Large intestine (tissue), 3 donors: Measurements from ENCODE around the gene MAX. TPM values are rescaled to one million over a fixed set of nuclear protein-coding genes. Genes with fewer than 3 reads are reported as not detected.

Experiments used
- DNase-seq, 2 donors: peaks; one replicate each; pipeline versions ENCODE4 v3.0.0 to v3.0.0-alpha.2; 2013
- H3K27ac ChIP-seq: one replicate; pipeline ENCODE4 v1.5.1; 2013; ENCODE audit warnings: low read length
- H3K27me3 ChIP-seq: 2 replicates; pipeline ENCODE4 v1.6.1; 2013; ENCODE audit warnings: low read length; ENCODE audit not compliant: control insufficient read depth, insufficient read depth
- H3K36me3 ChIP-seq: 2 replicates; pipeline ENCODE4 v1.6.1; 2013; ENCODE audit warnings: low read length; ENCODE audit not compliant: control insufficient read depth, insufficient read depth
- H3K4me1 ChIP-seq: one replicate; pipeline ENCODE4 v1.6.1; 2013; ENCODE audit warnings: low read length; ENCODE audit not compliant: control insufficient read depth, insufficient read depth
- H3K4me3 ChIP-seq: one replicate; pipeline ENCODE4 v1.5.1; 2013; ENCODE audit warnings: low read length
- H3K9me3 ChIP-seq: one replicate; pipeline ENCODE4 v1.6.1; 2013; ENCODE audit warnings: mild to moderate bottlenecking, low read depth, low read length, moderate library complexity; ENCODE audit not compliant: control insufficient read depth
- WGBS: methylation state at CpG from one replicate; pipeline ENCODE4 v1.1.5; 2013; ENCODE audit warnings: low lambda C conversion rate; ENCODE audit not compliant: insufficient coverage; 5-methylcytosine and 5-hydroxymethylcytosine counted together
- polyA plus RNA-seq: library from polyadenylated mRNA; unstranded; fragments of 120-200 nt; gene quantifications from one replicate; pipeline ENCODE4 v1.2.1, GENCODE V29; 2013

MAX gene
- polyA plus RNA-seq, 1 donor = 113 TPM

- no CpG with 5 or more reads among the region's 3 CpGs for WGBS
- H3K9me3 ChIP-seq = no peaks in the 10 kb centered on the region
Measured at GRCh38 chr14:65074449-65075150, 27.7 kb downstream of the MAX start.

GRCh38 chr14:65073605-65074201 lies 28.6 kb downstream of the MAX start:
- 67% methylated on average over 1 of the region's 4 CpGs for WGBS
- peak overlapping the region; percentile 98 for H3K27ac ChIP-seq

More at GRCh38 chr14:65074449-65075150, 27.7 kb downstream of the MAX start:
- Histone ChIP-seq H3K4me3 (no peak overlapping the region), H3K27me3 (no peaks in the 10 kb centered on the region), H3K36me3 (peaks cover 65% of the 10 kb centered on the region), H3K4me1 (peaks cover 59% of the 10 kb centered on the region), H3K27ac (peak overlapping the region; percentile 98)
- DNase-seq = no peak

GRCh38 chr14:65072937-65073336 lies 29.4 kb downstream of the MAX start:
- peak; percentile 81 to 89 for DNase-seq
- peak overlapping the region; percentile 98 for H3K27ac ChIP-seq

More at GRCh38 chr14:65073605-65074201, 28.6 kb downstream of the MAX start:
- Histone ChIP-seq H3K36me3 (peaks cover 65% of the 10 kb centered on the region), H3K4me1 (peaks cover 62% of the 10 kb centered on the region), H3K27me3 (no peaks in the 10 kb centered on the region), H3K9me3 (no peaks in the 10 kb centered on the region), H3K4me3 (no peak overlapping the region)
- DNase-seq = peak; percentile 87 to 92

GRCh38 chr14:65072256-65072655 lies 30.1 kb downstream of the MAX start:
- no peak for DNase-seq
- Histone ChIP-seq H3K27ac (peak overlapping the region; percentile 98), H3K4me1 (peaks cover 60% of the 10 kb centered on the region), H3K4me3 (no peak overlapping the region), H3K27me3 (no peaks in the 10 kb centered on the region), H3K9me3 (no peaks in the 10 kb centered on the region), H3K36me3 (peaks cover 53% of the 10 kb centered on the region)
- WGBS = no CpG with 5 or more reads among the region's 6 CpGs

More at GRCh38 chr14:65072937-65073336, 29.4 kb downstream of the MAX start:
- WGBS = 50% methylated on average over 1 of the region's 1 CpG
- no peaks in the 10 kb centered on the region for H3K9me3 ChIP-seq
- no peak overlapping the region for H3K4me3 ChIP-seq
- peaks cover 58% of the 10 kb centered on the region for H3K36me3 ChIP-seq
- peaks cover 63% of the 10 kb centered on the region for H3K4me1 ChIP-seq
- no peaks in the 10 kb centered on the region for H3K27me3 ChIP-seq

GRCh38 chr14:65071544-65071943 lies 30.8 kb downstream of the MAX start:
- Histone ChIP-seq H3K27ac (peak overlapping the region; percentile 98), H3K36me3 (peaks cover 46% of the 10 kb centered on the region), H3K9me3 (no peaks in the 10 kb centered on the region), H3K4me3 (no peak overlapping the region), H3K27me3 (no peaks in the 10 kb centered on the region), H3K4me1 (peaks cover 60% of the 10 kb centered on the region)
- no CpG with 5 or more reads among the region's 3 CpGs for WGBS
- no peak for DNase-seq

GRCh38 chr14:65070471-65070976 lies 31.8 kb downstream of the MAX start:
- Histone ChIP-seq H3K27me3 (no peaks in the 10 kb centered on the region), H3K36me3 (peaks cover 44% of the 10 kb centered on the region), H3K4me1 (peaks cover 60% of the 10 kb centered on the region), H3K27ac (peak overlapping the region; percentile 98), H3K4me3 (no peak overlapping the region), H3K9me3 (no peaks in the 10 kb centered on the region)
- peak; percentile 87 to 97 for DNase-seq
- WGBS = no CpG with 5 or more reads among the region's 12 CpGs

GRCh38 chr14:65069874-65070413 lies 32.4 kb downstream of the MAX start:
- Histone ChIP-seq H3K27ac (peak overlapping the region; percentile 98), H3K27me3 (no peaks in the 10 kb centered on the region), H3K4me1 (peaks cover 60% of the 10 kb centered on the region), H3K36me3 (peaks cover 44% of the 10 kb centered on the region), H3K9me3 (no peaks in the 10 kb centered on the region), H3K4me3 (no peak overlapping the region)
- no CpG with 5 or more reads among the region's 5 CpGs for WGBS
- no peak for DNase-seq

- no peak overlapping the region for H3K27ac ChIP-seq
- peaks cover 19% of the 10 kb centered on the region for H3K4me1 ChIP-seq
- no peaks in the 10 kb centered on the region for H3K27me3 ChIP-seq
- WGBS = no CpG with 5 or more reads among the region's 7 CpGs
- no peak for DNase-seq
- H3K9me3 ChIP-seq = no peaks in the 10 kb centered on the region
- H3K36me3 ChIP-seq = peaks cover 58% of the 10 kb centered on the region
- no peak overlapping the region for H3K4me3 ChIP-seq
Measured at GRCh38 chr14:65065719-65066118, 36.6 kb downstream of the MAX start.

GRCh38 chr14:65062096-65063075 lies 39.9 kb downstream of the MAX start:
- no peak overlapping the region for H3K4me3 ChIP-seq
- H3K27ac ChIP-seq = no peak overlapping the region
- H3K27me3 ChIP-seq = no peaks in the 10 kb centered on the region
- H3K36me3 ChIP-seq = peaks cover 44% of the 10 kb centered on the region
- DNase-seq = no peak
- H3K4me1 ChIP-seq = no peaks in the 10 kb centered on the region
- no peaks in the 10 kb centered on the region for H3K9me3 ChIP-seq
- no CpG with 5 or more reads among the region's 16 CpGs for WGBS

GRCh38 chr14:65057695-65058094 lies 44.6 kb downstream of the MAX start:
- Histone ChIP-seq H3K27ac (no peak overlapping the region), H3K27me3 (no peaks in the 10 kb centered on the region), H3K4me3 (no peak overlapping the region), H3K36me3 (peaks cover 48% of the 10 kb centered on the region), H3K4me1 (no peaks in the 10 kb centered on the region), H3K9me3 (no peaks in the 10 kb centered on the region)
- no peak for DNase-seq
